CD14-positive monocyte (primary cell): Measurements from ENCODE around the gene RPL31. TPM values are rescaled to one million over a fixed set of nuclear protein-coding genes. Genes with fewer than 3 reads are reported as not detected.

ENCODE experiments used
- DNase-seq, 3 donors: peaks; one replicate each; pipeline ENCODE4 v3.0.0-alpha.2; 2011 to 2022
- H2AFZ ChIP-seq: 2 replicates; pipeline ENCODE4 v1.6.0; 2012; ENCODE audit warnings: mild to moderate bottlenecking, low read depth, low read length, inconsistent platforms; ENCODE audit not compliant: insufficient read depth, poor library complexity, severe bottlenecking
- H3K27ac ChIP-seq, 2 donors: 1 replicate in 1 of 2; 2 replicates in 1 of 2; pipeline ENCODE4 v1.5.1; 2012 to 2013; ENCODE audit warnings: low read length in 2 of 2, control low read depth in 1 of 2, inconsistent platforms in 1 of 2, low read depth in 1 of 2, mild to moderate bottlenecking in 1 of 2
- H3K27me3 ChIP-seq, 2 donors: one replicate each; pipeline versions ENCODE4 v1.6.0 to v1.6.1; 2011 to 2013; ENCODE audit warnings: low read length in 2 of 2; ENCODE audit not compliant: control insufficient read depth in 2 of 2, insufficient read depth in 2 of 2
- H3K36me3 ChIP-seq, 2 donors: replicated peaks in 1 of 2; 1 replicate in 1 of 2; 2 replicates in 1 of 2; pipeline versions ENCODE4 v1.5.1 to v1.6.1; 2012 to 2013; ENCODE audit warnings: low read length in 2 of 2, control low read depth in 1 of 2, inconsistent platforms in 1 of 2, mild to moderate bottlenecking in 1 of 2; ENCODE audit not compliant: insufficient read depth in 2 of 2, control insufficient read depth in 1 of 2
- H3K4me1 ChIP-seq, 2 donors: 1 replicate in 1 of 2; 2 replicates in 1 of 2; pipeline versions ENCODE4 v1.5.1 to v1.6.1; 2012 to 2013; ENCODE audit warnings: low read length in 2 of 2, control low read depth in 1 of 2, inconsistent platforms in 1 of 2, mild to moderate bottlenecking in 1 of 2, moderate library complexity in 1 of 2; ENCODE audit not compliant: insufficient read depth in 2 of 2, control insufficient read depth in 1 of 2
- H3K4me2 ChIP-seq: replicated peaks from 2 replicates; pipeline ENCODE3; 2012; ENCODE audit warnings: low read length, moderate library complexity, mild to moderate bottlenecking; ENCODE audit not compliant: poor library complexity, severe bottlenecking; ENCODE audit errors: extremely low read depth
- H3K4me3 ChIP-seq, 3 experiments: fragments of 200-600 bp in 1 of 3; sonication (generic) in 1 of 3; replicated peaks in 1 of 3; 1 replicate in 2 of 3; 2 replicates in 1 of 3; pipeline ENCODE4 v1.5.1; 2011 to 2013; ENCODE audit warnings: low read length in 3 of 3, mild to moderate bottlenecking in 3 of 3, control low read depth in 2 of 3, low read depth in 2 of 3, inconsistent platforms in 1 of 3, moderate library complexity in 1 of 3
- H3K79me2 ChIP-seq: 2 replicates; pipeline ENCODE4 v1.6.0; 2012; ENCODE audit warnings: mild to moderate bottlenecking, control low read depth, inconsistent platforms, low read length, moderate library complexity; ENCODE audit not compliant: insufficient read depth
- H3K9ac ChIP-seq: 2 replicates; pipeline ENCODE4 v1.6.0; 2017; ENCODE audit warnings: low read length, mild to moderate bottlenecking; ENCODE audit not compliant: insufficient read depth, poor library complexity, severe bottlenecking
- H3K9me3 ChIP-seq, 2 donors: replicated peaks in 1 of 2; 1 replicate in 1 of 2; 2 replicates in 1 of 2; pipeline versions ENCODE4 v1.5.1 to v1.6.1; 2012 to 2013; ENCODE audit warnings: low read length in 2 of 2, control low read depth in 1 of 2; ENCODE audit not compliant: control insufficient read depth in 1 of 2, insufficient read depth in 1 of 2
- H4K20me1 ChIP-seq: 2 replicates; pipeline ENCODE4 v1.6.0; 2012; ENCODE audit warnings: mild to moderate bottlenecking, low read length, control low read depth, moderate library complexity; ENCODE audit not compliant: insufficient read depth
- H3K27ac Mint-ChIP-seq, 7 donors: one replicate each; pipeline ENCODE4 v1.8.0; 2020; ENCODE audit warnings: mild to moderate bottlenecking in 7 of 7, mixed read lengths in 7 of 7, moderate library complexity in 6 of 7, inconsistent platforms in 2 of 7
- H3K27me3 Mint-ChIP-seq, 3 donors: one replicate each; pipeline ENCODE4 v1.8.0; 2021 to 2022; ENCODE audit warnings: low read depth in 3 of 3, mild to moderate bottlenecking in 3 of 3, mixed read lengths in 3 of 3, moderate library complexity in 3 of 3, inconsistent platforms in 1 of 3
- H3K36me3 Mint-ChIP-seq, 2 donors: one replicate each; pipeline ENCODE4 v1.8.0; 2020; ENCODE audit warnings: mixed read lengths in 2 of 2, inconsistent platforms in 1 of 2, mild to moderate bottlenecking in 1 of 2
- H3K4me1 Mint-ChIP-seq: one replicate; pipeline ENCODE4 v1.8.0; 2020; ENCODE audit warnings: mild to moderate bottlenecking, mixed read lengths
- H3K4me3 Mint-ChIP-seq, 2 donors: one replicate each; pipeline ENCODE4 v1.8.0; 2020; ENCODE audit warnings: mild to moderate bottlenecking in 2 of 2, mixed read lengths in 2 of 2, moderate library complexity in 1 of 2
- H3K9me3 Mint-ChIP-seq, 7 donors: one replicate each; pipeline ENCODE4 v1.8.0; 2020 to 2022; ENCODE audit warnings: mixed read lengths in 7 of 7, mild to moderate bottlenecking in 6 of 7, moderate library complexity in 6 of 7, inconsistent platforms in 2 of 7
- WGBS: methylation state at CpG from one replicate; pipeline ENCODE4 v1.1.5; 2013; ENCODE audit warnings: missing lambda C conversion rate; ENCODE audit not compliant: insufficient coverage; 5-methylcytosine and 5-hydroxymethylcytosine counted together
- intact Hi-C, 2 donors: fragments of 100-400 bp; cut with micrococcal nuclease; formaldehyde crosslinking; loops; one replicate each; pipeline versions ENCODE4 v1.15.0 to v1.15.1; 2023
- polyA minus RNA-seq: library from RNA; depleted of rRNA, polyadenylated mRNA; stranded (reverse); fragments of >200 nt; gene quantifications from 2 replicates; pipeline ENCODE4 v1.2.3, GENCODE V29; 2012
- polyA plus RNA-seq, 3 donors: library from polyadenylated mRNA; depleted of rRNA in 1 of 3; unstranded in 2 of 3; stranded (reverse) in 1 of 3; fragments of 300-500 nt in 2 of 3; fragments of >200 nt in 1 of 3; fragmentation: Illumina TruSeq in 2 of 3; gene quantifications; 1 replicate in 2 of 3; 2 replicates in 1 of 3; pipeline ENCODE4 v1.2.3, GENCODE V29; 2012 to 2021
- total RNA-seq, 12 experiments: library from RNA in 1 of 12; stranded (reverse) in 1 of 12; fragments of 120-200 nt in 1 of 12; gene quantifications; one replicate each; pipeline ENCODE4 v1.2.4 and lab custom pipeline; 2013 to 2026; ENCODE audit warnings: mixed read lengths in 6 of 12, inconsistent platforms in 1 of 12
- TF ChIP-seq, protein P1 (sequence below): fragments of 200-600 bp; IDR thresholded peaks from one replicate; pipeline ENCODE4 v1.8.0; 2022; ENCODE audit warnings: antibody characterized with exemption, mild to moderate bottlenecking

RPL31 gene
- 3,458 TPM for total RNA-seq (2013)
- polyA plus RNA-seq (1,000 to 10,000 TPM; 1,537 to 2,299 (median 1,998) TPM), polyA minus RNA-seq (432 and 563 TPM in 2 replicates), total RNA-seq (lab: John Stamatoyannopoulos, UW) (184 to 706 (median 550) reads per million in 11 experiments)

DNA sequence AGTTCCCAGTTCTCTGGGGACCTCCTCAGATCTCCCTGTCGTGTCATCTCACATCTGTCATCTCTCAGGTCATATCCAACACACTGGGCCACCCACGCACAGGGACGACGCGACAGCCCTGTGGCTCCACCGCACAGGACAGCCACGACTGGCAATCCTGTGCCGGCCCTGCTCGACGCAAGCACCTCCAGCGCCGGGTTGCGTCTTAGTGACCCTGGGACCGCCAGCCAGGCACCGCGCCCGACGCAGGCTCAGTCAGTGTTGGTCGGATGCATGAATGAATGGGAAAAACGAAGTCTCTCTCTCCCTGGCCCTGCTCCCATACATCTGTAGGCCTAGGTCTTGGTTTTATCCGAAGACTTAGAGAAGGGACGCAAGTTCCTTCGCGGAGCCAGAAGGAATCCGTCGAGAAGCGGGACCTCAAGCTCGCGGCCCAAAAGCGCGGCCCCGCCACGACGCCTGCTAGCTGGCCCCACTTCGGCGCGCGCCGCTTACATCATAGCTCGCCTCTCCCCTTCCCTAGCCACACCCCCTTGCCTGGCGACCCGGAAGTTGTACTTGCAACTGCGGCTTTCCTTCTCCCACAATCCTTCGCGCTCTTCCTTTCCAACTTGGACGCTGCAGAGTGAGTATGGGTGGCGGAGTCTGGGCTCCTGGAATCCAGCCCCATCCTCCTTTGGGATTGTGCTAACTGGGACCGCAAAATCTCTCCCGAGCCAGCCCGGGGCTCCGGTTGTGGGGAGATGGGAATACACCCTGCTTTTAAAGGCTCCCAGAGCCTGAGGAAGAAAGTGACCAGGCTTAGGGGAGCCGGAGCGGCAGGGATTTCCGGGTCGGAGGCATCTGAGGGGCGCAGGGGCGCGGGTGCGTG, at the start of gene RPL31:
Gene RPL31 (plus strand): TSS at position 599 of the 871 bp plus-strand sequence. CDS start 413 bp downstream, outside the sequence.
- Mint-ChIP-seq H3K27ac (peak within 1 kb of the TSS; percentile 91 to 97 (median 93)), H3K9me3 (peaks cover 0 to 2% (median 0%) of the 10 kb centered on the region in 7 donors), H3K4me3 (peak within 1 kb of the TSS; percentile 89 to 99), H3K27me3 (peaks cover 4 to 6% (median 5%) of the 10 kb centered on the region in 3 donors), H3K36me3 (peaks cover 31 to 33% of the 10 kb centered on the region in 2 donors), H3K4me1 (peaks cover 34% of the 10 kb centered on the region)
- 11% methylated on average over 37 of the region's 59 CpGs for WGBS
- peak within 1 kb of the TSS; percentile 80 to 91 for H3K27ac ChIP-seq
- TF ChIP-seq, protein P1, sequence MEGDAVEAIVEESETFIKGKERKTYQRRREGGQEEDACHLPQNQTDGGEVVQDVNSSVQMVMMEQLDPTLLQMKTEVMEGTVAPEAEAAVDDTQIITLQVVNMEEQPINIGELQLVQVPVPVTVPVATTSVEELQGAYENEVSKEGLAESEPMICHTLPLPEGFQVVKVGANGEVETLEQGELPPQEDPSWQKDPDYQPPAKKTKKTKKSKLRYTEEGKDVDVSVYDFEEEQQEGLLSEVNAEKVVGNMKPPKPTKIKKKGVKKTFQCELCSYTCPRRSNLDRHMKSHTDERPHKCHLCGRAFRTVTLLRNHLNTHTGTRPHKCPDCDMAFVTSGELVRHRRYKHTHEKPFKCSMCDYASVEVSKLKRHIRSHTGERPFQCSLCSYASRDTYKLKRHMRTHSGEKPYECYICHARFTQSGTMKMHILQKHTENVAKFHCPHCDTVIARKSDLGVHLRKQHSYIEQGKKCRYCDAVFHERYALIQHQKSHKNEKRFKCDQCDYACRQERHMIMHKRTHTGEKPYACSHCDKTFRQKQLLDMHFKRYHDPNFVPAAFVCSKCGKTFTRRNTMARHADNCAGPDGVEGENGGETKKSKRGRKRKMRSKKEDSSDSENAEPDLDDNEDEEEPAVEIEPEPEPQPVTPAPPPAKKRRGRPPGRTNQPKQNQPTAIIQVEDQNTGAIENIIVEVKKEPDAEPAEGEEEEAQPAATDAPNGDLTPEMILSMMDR, result no peak
- H3K79me2 ChIP-seq, result peaks cover 43% of the 10 kb centered on the region
- peak within 1 kb of the TSS; percentile 96 for H2AFZ ChIP-seq
- H3K36me3 ChIP-seq, result peaks cover 35 to 38% of the 10 kb centered on the region in 2 donors
- no peaks in the 10 kb centered on the region for H3K9me3 ChIP-seq
- H3K4me3 ChIP-seq, result peak within 1 kb of the TSS; percentile 79 to 89 (median 86)
- DNase-seq, result peak; percentile 93 to 96 (median 95)
- H3K9ac ChIP-seq, result peak within 1 kb of the TSS; percentile 91
- intact Hi-C loops, result loop anchor here in 1 of 2 donors (2.0 kb wide), 1 partner anchor 251 kb away; the partner anchor contains the start of gene CNOT11
- H3K4me2 ChIP-seq, result peak within 1 kb of the TSS; percentile 87
- H3K27me3 ChIP-seq, result no peaks in the 10 kb centered on the region
- H4K20me1 ChIP-seq, result peaks cover 44% of the 10 kb centered on the region
- H3K4me1 ChIP-seq, result peaks cover 18 to 28% of the 10 kb centered on the region in 2 donors

DNA sequence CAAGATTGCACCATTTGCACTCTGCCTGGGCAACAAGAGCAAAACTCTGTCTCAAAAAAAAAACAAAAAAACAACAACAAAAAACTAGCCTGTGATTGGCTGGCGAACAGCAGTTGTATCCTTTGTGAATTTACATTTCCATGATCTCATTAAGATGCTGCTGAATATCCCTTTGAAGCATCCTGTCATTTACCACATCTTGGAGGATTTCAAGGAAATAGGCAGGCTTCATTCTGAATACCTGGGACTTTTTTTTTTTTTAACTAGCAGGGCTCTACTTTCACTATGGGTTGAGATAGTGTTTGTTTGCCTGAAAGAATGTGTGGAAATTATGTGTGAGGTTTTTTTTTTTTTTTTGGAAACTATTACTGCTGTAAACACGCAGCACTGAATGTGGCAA, 49.6 kb upstream of the RPL31 start:
- peaks cover 0 to 5% (median 0%) of the 10 kb centered on the region in 7 donors for H3K9me3 Mint-ChIP-seq
- 83% methylated on average over 1 of the region's 2 CpGs for WGBS
- no peak overlapping the region for H3K4me3 Mint-ChIP-seq

More for the DNA sequence above, 49.6 kb upstream of the RPL31 start:
- intact Hi-C loops, result no loop called here
- Histone ChIP-seq H3K36me3 (no peaks in the 10 kb centered on the region), H3K4me2 (no peak overlapping the region), H3K9me3 (no peaks in the 10 kb centered on the region), H3K9ac (no peak overlapping the region), H3K27me3 (no peaks in the 10 kb centered on the region), H4K20me1 (no peaks in the 10 kb centered on the region), H3K4me3 (no peak overlapping the region), H3K27ac (no peak overlapping the region), H2AFZ (no peak overlapping the region), H3K79me2 (no peaks in the 10 kb centered on the region), H3K4me1 (no peaks in the 10 kb centered on the region)
- Mint-ChIP-seq H3K27me3 (peaks cover 2 to 5% (median 2%) of the 10 kb centered on the region in 3 donors), H3K27ac (no peak overlapping the region), H3K36me3 (no peaks in the 10 kb centered on the region), H3K4me1 (peaks cover 3% of the 10 kb centered on the region)
- DNase-seq, result no peak
- TF ChIP-seq, protein P1, result no peak
